Right ventricle myocardium superior (tissue), 1 donor: ENCODE measurements around the gene FOXF1. TPM values are rescaled to one million over a fixed set of nuclear protein-coding genes. Genes with fewer than 3 reads are reported as not detected.

Experiments used
- ATAC-seq: fragments of 200-7000 bp; cut with Tn5 transposase; one replicate; pipeline ENCODE4 v1.9.1; 2020; ENCODE audit warnings: mild to moderate bottlenecking; ENCODE audit not compliant: poor library complexity
- DNase-seq: peaks from one replicate; pipeline ENCODE4 v3.0.0-alpha.2; 2020
- intact Hi-C: fragments of 100-400 bp; cut with DNase I; formaldehyde crosslinking; loops from one replicate; pipeline ENCODE4 v1.11.2; 2022
- total RNA-seq: library from RNA; stranded (reverse); fragmentation: NEBNext Ultra II Directional; extraction: Animal tissue kit (Norgen Biotek cat#: 25700); gene quantifications from one replicate; pipeline ENCODE4 v1.2.1, GENCODE V29; 2021
- donor health status: DM: no; HTN: yes; CAD: no; lungs with severe emphysema.

The FOXF1 gene
- total RNA-seq, 1 donor from 2014 or later, result 0.11 TPM

- ATAC-seq, result peak; percentile 81
- intact Hi-C loops, result loop anchor here (1.0 to 2.0 kb wide), 2 partner anchors 499 to 715 kb away; no protein-coding TSS in a partner anchor
Observed at GRCh38 chr16:86563469-86564345, 53.4 kb downstream of the FOXF1 start.

More at GRCh38 chr16:86563469-86564345, 53.4 kb downstream of the FOXF1 start:
- DNase-seq, result peak; percentile 92

Other genes starting within 250 kb of the FOXF1 start
- 9.6 TPM for gene MTHFSD, start 44.7 kb downstream of the FOXF1 start, total RNA-seq
- 1.4 TPM for gene FOXC2, start 56.3 kb downstream of the FOXF1 start, total RNA-seq
- gene FOXL1, start 68.0 kb downstream of the FOXF1 start, total RNA-seq, result 0.75 TPM